HEK293 (cell line): ENCODE data around the gene PDIA5.

Experiments used
- CTCF ChIA-PET: fragments of 350-600 bp; formaldehyde crosslinking; extraction: SDS; loops from one replicate; lab custom pipeline; 2021; ENCODE audit warnings: antibody characterized with exemption; lab: Yijun Ruan, JAX
- POLR2A ChIA-PET: fragments of 300-600 bp; formaldehyde crosslinking; extraction: SDS; loops from one replicate; lab custom pipeline; 2020; ENCODE audit warnings: antibody characterized with exemption, inconsistent platforms; lab: Yijun Ruan, JAX
- H3K27ac ChIP-seq: fragments of 200-500 bp; sonication (Bioruptor generic); 2 replicates; pipeline ENCODE4 v1.5.1; 2014; ENCODE audit warnings: low read depth, low read length, control low read depth, inconsistent platforms; ENCODE audit errors: extremely low read depth
- H3K36me3 ChIP-seq, 2 experiments: fragments of 200-500 bp in 1 of 2; sonication (Bioruptor generic) in 1 of 2; 1 replicate in 1 of 2; 2 replicates in 1 of 2; pipeline ENCODE4 v1.5.1; 2014 to 2017; ENCODE audit warnings: inconsistent platforms in 2 of 2, low read length in 2 of 2; ENCODE audit not compliant: control insufficient read depth in 2 of 2, insufficient read depth in 1 of 2
- H3K4me1 ChIP-seq: fragments of 200-500 bp; sonication (Bioruptor generic); 2 replicates; pipeline ENCODE4 v1.5.1; 2014; ENCODE audit warnings: mild to moderate bottlenecking, low read length, inconsistent platforms; ENCODE audit not compliant: control insufficient read depth, insufficient read depth
- H3K4me3 ChIP-seq: 2 replicates; pipeline ENCODE4 v1.5.1; 2011; ENCODE audit warnings: low read depth, mild to moderate bottlenecking, control low read depth, low read length, moderate library complexity
- H3K9me3 ChIP-seq: fragments of 200-500 bp; sonication (Bioruptor generic); 2 replicates; pipeline ENCODE4 v1.5.1; 2014; ENCODE audit warnings: low read depth, low read length, inconsistent platforms; ENCODE audit not compliant: control insufficient read depth, insufficient read depth
- FEZF1 ChIP-seq: fragments of 450-650 bp; formaldehyde crosslinking; IDR thresholded peaks from 2 replicates; pipeline ENCODE4 v1.5.1; 2016; ENCODE audit warnings: missing biosample characterization, missing genetic modification characterization
- GLIS2 ChIP-seq: fragments of 450-650 bp; formaldehyde crosslinking; IDR thresholded peaks from 2 replicates; pipeline ENCODE4 v1.5.1; 2016; ENCODE audit warnings: missing biosample characterization, missing genetic modification characterization
- MEIS1 ChIP-seq: sonication (generic); formaldehyde crosslinking; IDR thresholded peaks from 2 replicates; pipeline ENCODE4 v1.8.1; 2022; ENCODE audit warnings: missing genetic modification reagents, mild to moderate bottlenecking, borderline replicate concordance
- SALL2 ChIP-seq: fragments of 450-650 bp; formaldehyde crosslinking; IDR thresholded peaks from 2 replicates; pipeline ENCODE4 v1.5.0; 2017; ENCODE audit warnings: missing biosample characterization, mild to moderate bottlenecking, missing genetic modification characterization, borderline replicate concordance
- TCF7L2 ChIP-seq: IDR thresholded peaks from 2 replicates; pipeline ENCODE4 v1.6.1; 2011; ENCODE audit warnings: low read depth, mild to moderate bottlenecking, inconsistent platforms, low read length, moderate library complexity, borderline replicate concordance
- ZBTB1 ChIP-seq: fragments of 450-650 bp; formaldehyde crosslinking; IDR thresholded peaks from 2 replicates; pipeline ENCODE4 v1.5.1; 2016; ENCODE audit warnings: missing biosample characterization, missing genetic modification characterization
- ZBTB48 ChIP-seq: fragments of 450-650 bp; formaldehyde crosslinking; IDR thresholded peaks from 2 replicates; pipeline ENCODE4 v1.5.1; 2016; ENCODE audit warnings: missing biosample characterization, missing genetic modification characterization
- ZNF112 ChIP-seq: fragments of 450-650 bp; formaldehyde crosslinking; IDR thresholded peaks from 2 replicates; pipeline ENCODE4 v1.5.0; 2017; ENCODE audit warnings: missing biosample characterization, missing genetic modification characterization
- ZNF174 ChIP-seq: fragments of 450-650 bp; formaldehyde crosslinking; IDR thresholded peaks from 2 replicates; pipeline ENCODE4 v1.5.0; 2017; ENCODE audit warnings: missing biosample characterization, mild to moderate bottlenecking, missing genetic modification characterization
- ZNF223 ChIP-seq: fragments of 450-650 bp; formaldehyde crosslinking; IDR thresholded peaks from 2 replicates; pipeline ENCODE4 v1.5.1; 2016; ENCODE audit warnings: missing biosample characterization, missing genetic modification characterization
- ZNF324 ChIP-seq: fragments of 450-650 bp; formaldehyde crosslinking; IDR thresholded peaks from 2 replicates; pipeline ENCODE4 v1.5.1; 2016; ENCODE audit warnings: missing biosample characterization, missing genetic modification characterization
- ZNF354C ChIP-seq: fragments of 450-650 bp; formaldehyde crosslinking; IDR thresholded peaks from 2 replicates; pipeline ENCODE4 v1.5.1; 2016; ENCODE audit warnings: missing biosample characterization, missing genetic modification characterization, low read depth, borderline replicate concordance
- ZNF624 ChIP-seq: fragments of 450-650 bp; formaldehyde crosslinking; IDR thresholded peaks from 2 replicates; pipeline ENCODE4 v1.5.1; 2017; ENCODE audit warnings: missing biosample characterization, missing genetic modification characterization
- ZNF670 ChIP-seq: fragments of 450-650 bp; formaldehyde crosslinking; IDR thresholded peaks from 2 replicates; pipeline ENCODE4 v1.5.1; 2016; ENCODE audit warnings: missing biosample characterization, missing genetic modification characterization, low read depth
- ZNF677 ChIP-seq: fragments of 450-650 bp; IDR thresholded peaks from 2 replicates; pipeline ENCODE4 v1.5.0; 2018; ENCODE audit warnings: missing biosample characterization, mild to moderate bottlenecking, missing genetic modification characterization, moderate library complexity
- TF ChIP-seq, protein P1 (sequence below): fragments of 450-650 bp; formaldehyde crosslinking; IDR thresholded peaks from 2 replicates; pipeline ENCODE4 v1.5.0; 2017; ENCODE audit warnings: missing biosample characterization, missing genetic modification characterization, borderline replicate concordance
- TF ChIP-seq, protein P2 (sequence below): fragments of 450-650 bp; formaldehyde crosslinking; IDR thresholded peaks from 2 replicates; pipeline ENCODE4; 2016; ENCODE audit warnings: missing biosample characterization, missing genetic modification characterization
- TF ChIP-seq, protein P3 (sequence below): fragments of 450-650 bp; formaldehyde crosslinking; IDR thresholded peaks from 2 replicates; pipeline ENCODE4 v1.5.1; 2016; ENCODE audit warnings: missing biosample characterization, missing genetic modification characterization, low read depth
- TF ChIP-seq, protein P4 (sequence below): fragments of 450-650 bp; formaldehyde crosslinking; IDR thresholded peaks from 2 replicates; pipeline ENCODE4 v1.5.1; 2016; ENCODE audit warnings: missing biosample characterization, missing genetic modification characterization, low read depth
- TF ChIP-seq, protein P5 (sequence below): fragments of 450-650 bp; formaldehyde crosslinking; IDR thresholded peaks from 2 replicates; pipeline ENCODE4 v1.5.1; 2016; ENCODE audit warnings: missing biosample characterization, missing genetic modification characterization

Gene PDIA5

DNA sequence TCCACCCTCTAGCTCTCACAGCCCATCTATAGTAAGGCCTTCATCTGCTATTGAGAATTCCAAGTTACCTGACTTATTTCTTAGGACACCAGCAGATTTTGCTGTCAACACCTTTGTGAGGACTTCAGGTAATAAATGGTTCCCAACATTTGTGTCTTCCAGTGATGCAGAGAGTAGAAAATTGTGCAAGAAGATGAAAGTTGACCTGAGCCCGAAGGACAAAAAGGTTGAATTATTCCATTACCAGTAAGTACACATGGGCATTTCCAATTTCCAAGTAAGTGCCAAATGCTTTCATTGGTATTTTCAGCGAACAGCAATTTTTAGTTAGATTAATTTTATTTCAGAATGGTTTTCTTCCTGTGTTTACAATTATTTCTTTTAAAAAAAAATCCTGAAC, 35.4 kb downstream of the PDIA5 start:
- no peak overlapping the region for H3K27ac ChIP-seq
- H3K36me3 ChIP-seq = peaks cover 1 to 90% of the 10 kb centered on the region in 2 experiments; a peak in 2 of 3 replicates
- POLR2A ChIA-PET = no interaction called here
- H3K9me3 ChIP-seq = no peaks in the 10 kb centered on the region
- TF ChIP-seq ZNF670 (tag by site-specific recombination) (no peak), SALL2 (tag by site-specific recombination) (no peak), ZNF223 (tag by site-specific recombination) (no peak), ZBTB48 (no peak), ZNF324 (no peak), ZNF677 (tag by site-specific recombination) (no peak), FEZF1 (tag by site-specific recombination) (no peak), ZNF174 (tag by site-specific recombination) (no peak), ZBTB1 (no peak), ZNF624 (tag by site-specific recombination) (no peak), ZNF112 (tag by site-specific recombination) (no peak), TCF7L2 (no peak), MEIS1 (no peak), GLIS2 (tag by site-specific recombination) (no peak), ZNF354C (tag by site-specific recombination) (no peak)
- TF ChIP-seq, protein P1, sequence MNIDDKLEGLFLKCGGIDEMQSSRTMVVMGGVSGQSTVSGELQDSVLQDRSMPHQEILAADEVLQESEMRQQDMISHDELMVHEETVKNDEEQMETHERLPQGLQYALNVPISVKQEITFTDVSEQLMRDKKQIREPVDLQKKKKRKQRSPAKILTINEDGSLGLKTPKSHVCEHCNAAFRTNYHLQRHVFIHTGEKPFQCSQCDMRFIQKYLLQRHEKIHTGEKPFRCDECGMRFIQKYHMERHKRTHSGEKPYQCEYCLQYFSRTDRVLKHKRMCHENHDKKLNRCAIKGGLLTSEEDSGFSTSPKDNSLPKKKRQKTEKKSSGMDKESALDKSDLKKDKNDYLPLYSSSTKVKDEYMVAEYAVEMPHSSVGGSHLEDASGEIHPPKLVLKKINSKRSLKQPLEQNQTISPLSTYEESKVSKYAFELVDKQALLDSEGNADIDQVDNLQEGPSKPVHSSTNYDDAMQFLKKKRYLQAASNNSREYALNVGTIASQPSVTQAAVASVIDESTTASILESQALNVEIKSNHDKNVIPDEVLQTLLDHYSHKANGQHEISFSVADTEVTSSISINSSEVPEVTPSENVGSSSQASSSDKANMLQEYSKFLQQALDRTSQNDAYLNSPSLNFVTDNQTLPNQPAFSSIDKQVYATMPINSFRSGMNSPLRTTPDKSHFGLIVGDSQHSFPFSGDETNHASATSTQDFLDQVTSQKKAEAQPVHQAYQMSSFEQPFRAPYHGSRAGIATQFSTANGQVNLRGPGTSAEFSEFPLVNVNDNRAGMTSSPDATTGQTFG = no peak
- TF ChIP-seq, protein P2, sequence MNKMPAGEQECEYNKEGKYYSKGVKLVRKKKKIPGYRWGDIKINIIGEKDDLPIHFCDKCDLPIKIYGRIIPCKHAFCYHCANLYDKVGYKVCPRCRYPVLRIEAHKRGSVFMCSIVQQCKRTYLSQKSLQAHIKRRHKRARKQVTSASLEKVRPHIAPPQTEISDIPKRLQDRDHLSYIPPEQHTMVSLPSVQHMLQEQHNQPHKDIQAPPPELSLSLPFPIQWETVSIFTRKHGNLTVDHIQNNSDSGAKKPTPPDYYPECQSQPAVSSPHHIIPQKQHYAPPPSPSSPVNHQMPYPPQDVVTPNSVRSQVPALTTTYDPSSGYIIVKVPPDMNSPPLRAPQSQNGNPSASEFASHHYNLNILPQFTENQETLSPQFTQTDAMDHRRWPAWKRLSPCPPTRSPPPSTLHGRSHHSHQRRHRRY (tag by site-specific recombination) = no peak
- TF ChIP-seq, protein P3, sequence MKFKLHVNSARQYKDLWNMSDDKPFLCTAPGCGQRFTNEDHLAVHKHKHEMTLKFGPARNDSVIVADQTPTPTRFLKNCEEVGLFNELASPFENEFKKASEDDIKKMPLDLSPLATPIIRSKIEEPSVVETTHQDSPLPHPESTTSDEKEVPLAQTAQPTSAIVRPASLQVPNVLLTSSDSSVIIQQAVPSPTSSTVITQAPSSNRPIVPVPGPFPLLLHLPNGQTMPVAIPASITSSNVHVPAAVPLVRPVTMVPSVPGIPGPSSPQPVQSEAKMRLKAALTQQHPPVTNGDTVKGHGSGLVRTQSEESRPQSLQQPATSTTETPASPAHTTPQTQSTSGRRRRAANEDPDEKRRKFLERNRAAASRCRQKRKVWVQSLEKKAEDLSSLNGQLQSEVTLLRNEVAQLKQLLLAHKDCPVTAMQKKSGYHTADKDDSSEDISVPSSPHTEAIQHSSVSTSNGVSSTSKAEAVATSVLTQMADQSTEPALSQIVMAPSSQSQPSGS (tag by site-specific recombination) = no peak
- TF ChIP-seq, protein P4, sequence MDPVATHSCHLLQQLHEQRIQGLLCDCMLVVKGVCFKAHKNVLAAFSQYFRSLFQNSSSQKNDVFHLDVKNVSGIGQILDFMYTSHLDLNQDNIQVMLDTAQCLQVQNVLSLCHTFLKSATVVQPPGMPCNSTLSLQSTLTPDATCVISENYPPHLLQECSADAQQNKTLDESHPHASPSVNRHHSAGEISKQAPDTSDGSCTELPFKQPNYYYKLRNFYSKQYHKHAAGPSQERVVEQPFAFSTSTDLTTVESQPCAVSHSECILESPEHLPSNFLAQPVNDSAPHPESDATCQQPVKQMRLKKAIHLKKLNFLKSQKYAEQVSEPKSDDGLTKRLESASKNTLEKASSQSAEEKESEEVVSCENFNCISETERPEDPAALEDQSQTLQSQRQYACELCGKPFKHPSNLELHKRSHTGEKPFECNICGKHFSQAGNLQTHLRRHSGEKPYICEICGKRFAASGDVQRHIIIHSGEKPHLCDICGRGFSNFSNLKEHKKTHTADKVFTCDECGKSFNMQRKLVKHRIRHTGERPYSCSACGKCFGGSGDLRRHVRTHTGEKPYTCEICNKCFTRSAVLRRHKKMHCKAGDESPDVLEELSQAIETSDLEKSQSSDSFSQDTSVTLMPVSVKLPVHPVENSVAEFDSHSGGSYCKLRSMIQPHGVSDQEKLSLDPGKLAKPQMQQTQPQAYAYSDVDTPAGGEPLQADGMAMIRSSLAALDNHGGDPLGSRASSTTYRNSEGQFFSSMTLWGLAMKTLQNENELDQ (tag by site-specific recombination) = no peak
- TF ChIP-seq, protein P5, sequence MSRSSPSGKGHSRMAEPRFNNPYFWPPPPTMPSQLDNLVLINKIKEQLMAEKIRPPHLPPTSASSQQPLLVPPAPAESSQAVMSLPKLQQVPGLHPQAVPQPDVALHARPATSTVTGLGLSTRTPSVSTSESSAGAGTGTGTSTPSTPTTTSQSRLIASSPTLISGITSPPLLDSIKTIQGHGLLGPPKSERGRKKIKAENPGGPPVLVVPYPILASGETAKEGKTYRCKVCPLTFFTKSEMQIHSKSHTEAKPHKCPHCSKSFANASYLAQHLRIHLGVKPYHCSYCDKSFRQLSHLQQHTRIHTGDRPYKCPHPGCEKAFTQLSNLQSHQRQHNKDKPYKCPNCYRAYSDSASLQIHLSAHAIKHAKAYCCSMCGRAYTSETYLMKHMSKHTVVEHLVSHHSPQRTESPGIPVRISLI (tag by site-specific recombination) = no peak
- TF ChIP-seq, all 188 proteins: peak for 0
- Histone ChIP-seq H3K4me3 (no peak overlapping the region), H3K4me1 (no peaks in the 10 kb centered on the region)
- CTCF ChIA-PET = no interaction called here
